Measurements from ENCODE around the gene CORT. TPM values are rescaled to one million over a fixed set of nuclear protein-coding genes. Genes with fewer than 3 reads are reported as not detected.
A peak's percentile ranks its signal among the peaks of the same experiment; 100 is the strongest.
"Not testable (repeated sequence)": the region's sequence is repeated elsewhere in the genome, so short reads cannot be mapped to it uniquely, and the experiment has no call there.

Gene CORT
- polyA plus RNA-seq, 1 donor (not counting 4 experiments of a cell fraction or from before 2014, with no cell fraction given): 0.17 TPM

DNA sequence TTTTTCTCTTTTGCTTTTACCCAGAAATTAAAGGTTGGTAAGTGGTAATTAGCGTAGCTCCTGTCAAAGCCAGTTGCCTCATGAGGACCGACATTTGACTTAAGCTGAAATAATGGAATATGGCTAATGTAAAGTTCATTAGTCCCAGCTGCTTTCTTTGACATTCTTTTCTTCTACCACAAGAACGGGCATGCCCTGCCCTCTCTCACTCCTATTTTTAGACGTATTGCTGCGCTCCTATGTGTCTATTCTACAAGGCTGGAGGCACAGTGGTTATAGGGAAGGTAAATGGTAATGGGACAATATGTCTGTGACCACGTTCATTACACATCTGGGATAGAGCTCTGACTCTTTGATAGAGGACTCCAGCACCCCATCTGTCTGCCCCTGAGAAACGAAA, 6.8 kb downstream of the CORT start:
- H3K79me2 ChIP-seq (ENCODE audit: control insufficient read depth, insufficient read depth, low read length): no peaks in the 10 kb centered on the region
- no peaks in the 10 kb centered on the region for H3K9me3 ChIP-seq (ENCODE audit: control insufficient read depth, low read depth, low read length)
- FAIRE-seq (peak; percentile 84), DNase-seq (ENCODE audit: low read depth, low spot score) (no peak)
- no peak for TF ChIP-seq EZH2 (IDR thresholded peaks at IDR 0.05; ENCODE audit: low read length)
- TF ChIP-seq CTCF (optimal IDR thresholded peaks at IDR 0.05 in 1 of 3, IDR thresholded peaks at IDR 0.05 in 1 of 3, conservative IDR thresholded peaks at IDR 0.05 in 1 of 3; ENCODE audit: extremely low read depth in 1 of 3, insufficient read depth in 2 of 3, low read length in 3 of 3): no peak
- H3K36me3 ChIP-seq (ENCODE audit: control insufficient read depth in 2 of 2, extremely low read depth in 1 of 2, insufficient read depth in 2 of 2, low read length in 2 of 2): peaks cover 3 to 4% of the 10 kb centered on the region in 2 experiments
- H2AFZ ChIP-seq (ENCODE audit: control insufficient read depth, low read length): no peak overlapping the region
- no peaks in the 10 kb centered on the region for H3K27me3 ChIP-seq (ENCODE audit: control insufficient read depth, extremely low read depth, insufficient read depth, low read length)
- no peaks in the 10 kb centered on the region for H3K9me1 ChIP-seq (ENCODE audit: control insufficient read depth, extremely low read depth, insufficient read depth, low read length)
- dilution Hi-C loops (cut with MboI; ENCODE audit: extremely low pct_ligation_motif_present, low sequenced_read_pairs): no loop called here
- peak overlapping the region; percentile 77 for H3K27ac ChIP-seq (ENCODE audit: control insufficient read depth, insufficient read depth, low read length)
- H3K4me3 ChIP-seq (ENCODE audit: control insufficient read depth in 2 of 3, extremely low read depth in 1 of 3, insufficient read depth in 2 of 3, low read depth in 1 of 3, low read length in 3 of 3): no peak overlapping the region
- peaks cover 2% of the 10 kb centered on the region for H4K20me1 ChIP-seq (ENCODE audit: control insufficient read depth, extremely low read depth, insufficient read depth, low read length)
- peak overlapping the region; percentile 65 for H3K9ac ChIP-seq (ENCODE audit: control insufficient read depth, extremely low read depth, insufficient read depth, low read length)
- peaks cover 40% of the 10 kb centered on the region for H3K4me1 ChIP-seq (ENCODE audit: control insufficient read depth, extremely low read depth, insufficient read depth, low read length)
- H3K4me2 ChIP-seq (ENCODE audit: control insufficient read depth, extremely low read depth, insufficient read depth, low read depth, low read length): peak overlapping the region; percentile 68

- H4K20me1 ChIP-seq (ENCODE audit: control insufficient read depth, extremely low read depth, insufficient read depth, low read length); H3K79me2 ChIP-seq (ENCODE audit: control insufficient read depth, insufficient read depth, low read length); dilution Hi-C loops (cut with MboI; ENCODE audit: extremely low pct_ligation_motif_present, low sequenced_read_pairs); FAIRE-seq; H3K9me3 ChIP-seq (ENCODE audit: control insufficient read depth, low read depth, low read length); H3K27me3 ChIP-seq (ENCODE audit: control insufficient read depth, extremely low read depth, insufficient read depth, low read length); H2AFZ ChIP-seq (ENCODE audit: control insufficient read depth, low read length); H3K9me1 ChIP-seq (ENCODE audit: control insufficient read depth, extremely low read depth, insufficient read depth, low read length); DNase-seq (ENCODE audit: low read depth, low spot score); H3K36me3 ChIP-seq (ENCODE audit: control insufficient read depth in 2 of 2, extremely low read depth in 1 of 2, insufficient read depth in 2 of 2, low read length in 2 of 2): not testable (repeated sequence)
- Histone ChIP-seq H3K9ac (ENCODE audit: control insufficient read depth, extremely low read depth, insufficient read depth, low read length) (peak overlapping the region; percentile 65), H3K4me3 (ENCODE audit: control insufficient read depth in 2 of 3, extremely low read depth in 1 of 3, insufficient read depth in 2 of 3, low read depth in 1 of 3, low read length in 3 of 3) (peak overlapping the region in 2 of 3 experiments; percentile 4 to 21), H3K27ac (ENCODE audit: control insufficient read depth, insufficient read depth, low read length) (peak overlapping the region; percentile 77), H3K4me1 (ENCODE audit: control insufficient read depth, extremely low read depth, insufficient read depth, low read length) (peaks cover 37% of the 10 kb centered on the region), H3K4me2 (ENCODE audit: control insufficient read depth, extremely low read depth, insufficient read depth, low read depth, low read length) (peak overlapping the region; percentile 68)
Measured at GRCh38 chr1:10457462-10457861, 7.6 kb downstream of the CORT start.

GRCh38 chr1:10457875-10458274, 8.0 kb downstream of the CORT start:
- Histone ChIP-seq H3K27ac (ENCODE audit: control insufficient read depth, insufficient read depth, low read length) (peak overlapping the region; percentile 77), H3K9me3 (ENCODE audit: control insufficient read depth, low read depth, low read length) (no peaks in the 10 kb centered on the region), H3K4me2 (ENCODE audit: control insufficient read depth, extremely low read depth, insufficient read depth, low read depth, low read length) (peak overlapping the region; percentile 68), H3K4me3 (ENCODE audit: control insufficient read depth in 2 of 3, extremely low read depth in 1 of 3, insufficient read depth in 2 of 3, low read depth in 1 of 3, low read length in 3 of 3) (peak overlapping the region in 2 of 3 experiments; percentile 4 to 21), H3K9ac (ENCODE audit: control insufficient read depth, extremely low read depth, insufficient read depth, low read length) (peak overlapping the region; percentile 65), H3K79me2 (ENCODE audit: control insufficient read depth, insufficient read depth, low read length) (no peaks in the 10 kb centered on the region), H3K36me3 (ENCODE audit: control insufficient read depth in 2 of 2, extremely low read depth in 1 of 2, insufficient read depth in 2 of 2, low read length in 2 of 2) (peaks cover 8 to 10% of the 10 kb centered on the region in 2 experiments), H3K27me3 (ENCODE audit: control insufficient read depth, extremely low read depth, insufficient read depth, low read length) (no peaks in the 10 kb centered on the region), H2AFZ (ENCODE audit: control insufficient read depth, low read length) (no peak overlapping the region), H3K9me1 (ENCODE audit: control insufficient read depth, extremely low read depth, insufficient read depth, low read length) (no peaks in the 10 kb centered on the region), H3K4me1 (ENCODE audit: control insufficient read depth, extremely low read depth, insufficient read depth, low read length) (peaks cover 37% of the 10 kb centered on the region), H4K20me1 (ENCODE audit: control insufficient read depth, extremely low read depth, insufficient read depth, low read length) (peaks cover 2% of the 10 kb centered on the region)
- no peak for DNase-seq (ENCODE audit: low read depth, low spot score)
- dilution Hi-C loops (cut with MboI; ENCODE audit: extremely low pct_ligation_motif_present, low sequenced_read_pairs): no loop called here
- FAIRE-seq: peak; percentile 32
- TF ChIP-seq EZH2 (IDR thresholded peaks at IDR 0.05; ENCODE audit: low read length): no peak
- TF ChIP-seq CTCF (optimal IDR thresholded peaks at IDR 0.05 in 1 of 3, IDR thresholded peaks at IDR 0.05 in 1 of 3, conservative IDR thresholded peaks at IDR 0.05 in 1 of 3; ENCODE audit: extremely low read depth in 1 of 3, insufficient read depth in 2 of 3, low read length in 3 of 3): no peak

All from keratinocyte (primary cell).